HG03378 (cell line): ENCODE results near the gene GGACT.
"Not testable (repeated sequence)": the region's sequence is repeated elsewhere in the genome, so short reads cannot be mapped to it uniquely, and the experiment has no call there.

ENCODE experiments used
- ATAC-seq: cut with Tn5 transposase; IDR thresholded peaks from one replicate; pipeline ENCODE4 v1.9.1; 2021; ENCODE audit warnings: mild to moderate bottlenecking, moderate library complexity; ENCODE audit not compliant: unreplicated experiment

GGACT gene

DNA sequence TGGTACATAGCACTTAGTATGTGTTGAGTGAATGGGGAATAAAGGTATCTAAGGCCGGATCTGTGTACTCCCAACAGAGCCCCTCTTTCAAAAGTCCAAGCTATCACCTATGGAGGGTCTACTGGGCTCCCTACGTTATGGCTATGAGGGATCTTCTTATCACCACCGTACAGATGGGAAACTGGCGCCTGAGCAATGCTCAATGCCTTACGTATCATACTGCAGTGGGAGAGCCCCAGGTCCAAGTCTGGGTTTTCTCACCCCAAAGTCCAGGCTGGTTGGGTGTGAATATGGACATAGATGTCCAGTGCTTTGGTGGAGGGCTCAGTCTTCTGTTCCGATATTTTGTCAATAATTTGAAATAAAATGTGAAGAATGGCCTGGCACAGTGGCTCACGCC lies 13.1 kb upstream of the GGACT start:
- no peak for ATAC-seq

- ATAC-seq, result no peak
Measured at GRCh38 chr13:100600915-100601314, 12.3 kb upstream of the GGACT start.

DNA sequence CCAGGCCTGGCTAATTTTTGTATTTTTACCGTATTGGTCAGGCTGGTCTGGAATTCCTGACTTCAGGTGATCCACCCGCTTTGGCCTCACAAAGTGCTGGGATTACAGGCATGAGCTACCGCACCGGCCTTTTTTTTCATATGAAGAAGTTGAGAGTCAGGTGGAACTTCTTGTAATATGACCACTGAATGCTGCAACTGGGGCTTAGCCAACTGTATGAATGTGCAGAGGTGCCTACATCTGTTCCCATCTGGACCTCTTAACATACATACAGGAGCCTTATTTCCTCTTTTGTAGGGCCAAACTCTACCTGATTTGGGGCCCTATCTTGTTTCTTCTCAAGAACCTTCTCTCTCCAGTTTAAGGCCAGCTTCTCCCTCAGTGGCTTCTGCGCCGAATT lies 11.9 kb upstream of the GGACT start:
- no peak for ATAC-seq

DNA sequence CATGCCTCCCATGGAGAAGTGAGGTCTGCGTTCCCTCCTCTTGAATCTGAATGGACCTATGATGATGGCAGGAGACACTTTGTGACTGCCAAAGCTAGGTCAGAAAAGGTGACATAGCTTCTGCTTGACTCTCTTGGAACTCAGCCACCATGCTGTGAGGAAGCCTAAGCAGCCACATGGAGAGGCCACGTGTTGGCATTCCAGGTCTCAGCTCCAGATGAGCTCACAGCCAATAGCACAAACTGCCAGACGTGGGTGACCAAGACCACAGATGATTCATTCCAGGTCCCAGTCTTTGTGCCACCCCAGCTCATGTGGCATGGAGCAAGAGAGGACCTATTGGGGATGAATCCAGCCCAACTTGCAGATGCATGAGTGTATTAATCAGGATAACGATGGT lies 8.7 kb upstream of the GGACT start:
- no peak for ATAC-seq

DNA sequence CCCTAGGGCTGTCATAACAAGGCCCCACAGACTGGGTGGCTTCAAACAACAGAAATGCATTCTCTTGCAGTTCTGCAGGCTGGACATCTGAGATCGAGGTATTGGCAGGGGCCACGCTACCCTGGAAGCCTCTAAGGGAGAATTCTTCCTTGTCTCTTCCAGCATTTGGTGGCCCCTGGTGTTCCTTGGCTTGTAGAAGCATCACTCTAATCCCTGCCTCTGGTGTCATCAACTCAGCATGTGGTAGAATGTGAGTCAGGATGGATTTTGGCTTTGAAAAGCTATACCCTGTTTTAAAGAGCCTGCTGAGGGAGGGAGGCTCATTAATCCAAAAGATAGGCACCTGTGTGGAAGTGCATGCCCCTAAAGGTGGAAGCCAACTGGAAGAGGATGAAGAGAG lies 7.9 kb upstream of the GGACT start:
- ATAC-seq, result no peak

DNA sequence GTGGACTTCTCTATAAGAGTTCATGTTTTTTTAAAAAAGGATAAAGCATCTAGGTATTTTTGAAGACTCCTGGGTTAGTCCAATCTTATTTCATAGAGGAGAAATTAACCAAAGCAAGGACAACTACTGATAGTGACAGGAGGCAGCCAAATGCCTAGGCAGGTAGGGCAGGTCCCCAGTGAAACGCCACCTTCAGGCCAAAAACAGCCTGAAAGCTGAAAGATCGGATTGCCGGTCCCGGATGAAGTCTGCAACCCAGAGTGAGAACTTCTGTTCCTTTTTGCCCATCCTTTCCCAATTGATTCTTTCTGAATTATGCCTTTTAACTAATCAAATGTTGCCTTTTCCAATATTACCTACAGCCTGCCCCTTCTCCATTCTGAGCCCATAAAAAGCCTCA lies 6.1 kb upstream of the GGACT start:
- ATAC-seq, result no peak

DNA sequence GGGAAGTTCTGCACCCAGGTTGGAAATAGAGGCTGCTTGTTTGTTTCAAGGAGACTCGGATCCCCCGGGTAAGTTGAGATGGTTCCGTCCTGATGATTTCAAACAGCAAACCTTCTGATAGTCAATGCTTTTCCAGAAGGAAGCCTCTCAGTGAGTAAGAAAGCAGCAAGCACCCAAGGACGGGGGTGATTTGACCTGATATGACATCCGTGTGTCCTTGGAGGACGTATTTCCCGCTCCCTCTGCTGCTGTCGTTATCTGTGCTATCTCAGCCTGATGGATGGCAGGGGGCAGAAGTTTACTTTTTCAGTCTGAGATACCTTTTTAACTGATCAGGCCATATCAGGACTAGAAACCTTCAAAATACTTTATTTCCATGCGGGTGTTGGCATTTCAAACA lies 5.7 kb upstream of the GGACT start:
- no peak for ATAC-seq

DNA sequence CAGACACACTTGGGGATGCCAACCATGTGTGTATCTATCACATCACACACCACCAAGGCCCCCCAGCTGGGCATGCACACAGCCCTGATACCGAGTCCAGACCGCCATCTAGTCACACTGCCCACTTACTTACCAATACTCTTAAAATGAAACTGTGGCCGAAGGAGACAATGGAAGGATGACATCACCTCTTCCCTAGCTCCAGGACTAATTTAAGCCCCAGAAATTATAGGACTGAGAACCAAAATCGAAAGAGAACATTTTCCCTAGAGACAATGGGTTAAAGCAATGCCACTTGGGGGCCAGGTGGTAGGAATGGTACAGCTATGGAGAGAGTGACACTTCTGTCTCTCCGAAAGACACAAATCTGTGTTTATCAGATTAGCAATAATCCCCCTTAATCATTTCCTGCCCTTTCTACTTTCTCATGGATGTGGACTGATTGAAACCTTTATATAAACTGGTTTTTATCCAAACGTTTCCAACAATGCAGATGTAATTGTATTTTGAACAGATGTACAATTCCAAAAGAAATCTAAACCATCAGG lies 663 bp upstream of the GGACT start:
- ATAC-seq, result no peak

GRCh38 chr13:100584896-100585295 lies 3.7 kb downstream of the GGACT start:
- no peak for ATAC-seq

DNA sequence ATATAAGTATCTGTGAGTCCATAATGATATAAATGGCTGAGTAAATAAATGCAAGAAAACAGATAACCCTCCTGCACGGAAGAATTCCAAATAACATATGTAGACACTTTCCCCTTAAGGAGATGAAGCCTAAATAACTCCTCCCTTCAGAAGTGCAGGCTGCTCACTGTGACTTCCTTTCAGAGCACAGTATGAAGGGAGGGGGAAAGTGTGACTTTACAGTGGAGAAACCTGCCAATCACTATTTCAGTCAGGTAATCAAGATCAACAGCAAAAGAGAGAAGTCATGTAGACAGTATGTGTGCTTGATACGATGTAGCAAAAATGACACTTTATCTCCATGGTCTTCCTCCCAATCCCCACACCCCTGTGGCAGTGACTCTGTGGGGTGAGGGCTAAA lies 7.1 kb downstream of the GGACT start:
- ATAC-seq, result no peak

GRCh38 chr13:100581030-100581429 lies 7.6 kb downstream of the GGACT start:
- ATAC-seq, result no peak

GRCh38 chr13:100580045-100580444 lies 8.5 kb downstream of the GGACT start:
- no peak for ATAC-seq

GRCh38 chr13:100577239-100577638 lies 11.3 kb downstream of the GGACT start:
- not testable (repeated sequence) for ATAC-seq

DNA sequence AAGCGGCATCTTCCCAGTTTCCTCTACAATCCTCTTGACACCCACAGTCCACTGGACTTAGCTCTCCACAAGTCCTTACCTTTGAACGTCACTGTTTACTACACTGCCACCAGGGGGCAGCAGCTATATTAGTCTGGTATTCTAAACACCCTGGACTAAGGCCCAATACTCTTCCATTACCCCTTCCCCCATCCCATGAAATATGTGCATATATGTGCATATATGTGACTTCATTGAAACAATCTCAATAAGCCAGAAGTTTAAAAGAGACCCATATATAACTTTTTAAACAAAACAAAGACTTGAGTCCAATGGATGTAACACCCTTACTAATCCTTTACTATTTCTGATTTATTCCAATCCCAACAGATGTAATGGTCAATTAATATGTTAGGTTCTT lies 15.5 kb downstream of the GGACT start:
- peak; percentile 95 for ATAC-seq

- no peak for ATAC-seq
Measured at GRCh38 chr13:100566543-100566942, 22.0 kb downstream of the GGACT start.

- ATAC-seq, result no peak
Measured at GRCh38 chr13:100565286-100565685, 23.3 kb downstream of the GGACT start.

- no peak for ATAC-seq
Measured at GRCh38 chr13:100564444-100565223, 24.0 kb downstream of the GGACT start.

GRCh38 chr13:100563779-100564178 lies 24.8 kb downstream of the GGACT start:
- no peak for ATAC-seq

- ATAC-seq, result no peak
Measured at GRCh38 chr13:100561599-100562204, 26.9 kb downstream of the GGACT start.

GRCh38 chr13:100561158-100561499 lies 27.5 kb downstream of the GGACT start:
- ATAC-seq, result no peak

GRCh38 chr13:100560498-100561157 lies 28.0 kb downstream of the GGACT start:
- no peak for ATAC-seq

GRCh38 chr13:100559886-100560285 lies 28.7 kb downstream of the GGACT start:
- no peak for ATAC-seq
